SK-N-SH treated with all-trans-retinoic acid at 6 μM for 48 hours (cell line): ENCODE results near the gene KDM4C.

Source experiments
- ATAC-seq: fragments of 200-7000 bp; cut with Tn5 transposase; 3 replicates; pipeline ENCODE4 v1.9.1; 2020; ENCODE audit warnings: mild to moderate bottlenecking, moderate library complexity
- ARNTL ChIP-seq: fragments of 450-650 bp; formaldehyde crosslinking; IDR thresholded peaks from 2 replicates; pipeline ENCODE4 v1.5.0; 2020; ENCODE audit warnings: low read depth, mild to moderate bottlenecking, moderate library complexity, borderline replicate concordance
- BACH2 ChIP-seq: fragments of 250-450 bp; sonication (Bioruptor Pico); IDR thresholded peaks from 2 replicates; pipeline ENCODE4 v1.9.0; 2021; ENCODE audit warnings: mild to moderate bottlenecking, borderline replicate concordance
- CSDC2 ChIP-seq: fragments of 250-450 bp; sonication (Bioruptor Pico); IDR thresholded peaks from 2 replicates; pipeline ENCODE4 v1.5.0; 2020; ENCODE audit warnings: mild to moderate bottlenecking, moderate library complexity
- ESRRG ChIP-seq: fragments of 250-450 bp; sonication (Bioruptor Pico); IDR thresholded peaks from 2 replicates; pipeline ENCODE4 v1.6.1; 2021; ENCODE audit warnings: mild to moderate bottlenecking
- GLIS3 ChIP-seq: fragments of 250-450 bp; sonication (Bioruptor Pico); IDR thresholded peaks from 2 replicates; pipeline ENCODE4 v1.5.0; 2020; ENCODE audit warnings: mild to moderate bottlenecking, moderate library complexity
- ISL1 ChIP-seq: fragments of 250-450 bp; sonication (Bioruptor Pico); IDR thresholded peaks from 2 replicates; pipeline ENCODE4 v2.1.2; 2022; ENCODE audit warnings: mild to moderate bottlenecking, moderate library complexity
- OSR1 ChIP-seq: fragments of 250-450 bp; sonication (Bioruptor Pico); IDR thresholded peaks from 2 replicates; pipeline ENCODE4 v1.8.0; 2022; ENCODE audit warnings: moderate library complexity, mild to moderate bottlenecking, inconsistent platforms
- PPARA ChIP-seq: fragments of 250-450 bp; sonication (Bioruptor Pico); IDR thresholded peaks from 2 replicates; pipeline ENCODE4 v1.5.0; 2020; ENCODE audit warnings: mild to moderate bottlenecking, borderline replicate concordance
- RARB ChIP-seq: fragments of 250-450 bp; sonication (Bioruptor Pico); IDR thresholded peaks from 2 replicates; pipeline ENCODE4 v1.8.0; 2021; ENCODE audit warnings: mild to moderate bottlenecking, moderate library complexity
- SNAI2 ChIP-seq: fragments of 250-450 bp; sonication (Bioruptor Pico); IDR thresholded peaks from 2 replicates; pipeline ENCODE4 v1.5.0; 2020; ENCODE audit warnings: mild to moderate bottlenecking, moderate library complexity
- TCF4 ChIP-seq: fragments of 250-450 bp; sonication (Bioruptor Pico); IDR thresholded peaks from 2 replicates; pipeline ENCODE4 v1.8.0; 2021; ENCODE audit warnings: mild to moderate bottlenecking, moderate library complexity, borderline replicate concordance
- TOX ChIP-seq: fragments of 250-450 bp; sonication (Bioruptor Pico); IDR thresholded peaks from 2 replicates; pipeline ENCODE4 v1.8.0; 2021; ENCODE audit warnings: mild to moderate bottlenecking, moderate library complexity, borderline replicate concordance
- ZFP3 ChIP-seq: fragments of 250-450 bp; sonication (Bioruptor Pico); IDR thresholded peaks from 2 replicates; pipeline ENCODE4 v1.5.0; 2020; ENCODE audit warnings: mild to moderate bottlenecking, moderate library complexity
- ZFP30 ChIP-seq: fragments of 450-650 bp; formaldehyde crosslinking; IDR thresholded peaks from 2 replicates; pipeline ENCODE4 v1.5.0; 2022; ENCODE audit warnings: mild to moderate bottlenecking, moderate library complexity
- ZNF565 ChIP-seq: fragments of 450-650 bp; formaldehyde crosslinking; conservative IDR thresholded peaks from 2 replicates; pipeline ENCODE4 v1.5.0; 2020; ENCODE audit warnings: low read depth, mild to moderate bottlenecking, moderate library complexity
- ZNF70 ChIP-seq: fragments of 450-650 bp; formaldehyde crosslinking; IDR thresholded peaks from 2 replicates; pipeline ENCODE4 v1.5.0; 2020; ENCODE audit warnings: mild to moderate bottlenecking, moderate library complexity
- ZNF8 ChIP-seq: fragments of 450-650 bp; formaldehyde crosslinking; IDR thresholded peaks from 2 replicates; pipeline ENCODE4 v1.5.0; 2020; ENCODE audit warnings: mild to moderate bottlenecking, moderate library complexity
- TF ChIP-seq, protein P1 (sequence below): fragments of 250-450 bp; sonication (Bioruptor Pico); IDR thresholded peaks from 2 replicates; pipeline ENCODE4 v1.8.0; 2021; ENCODE audit warnings: low read depth, mild to moderate bottlenecking, moderate library complexity, borderline replicate concordance
- TF ChIP-seq, protein P2 (sequence below): fragments of 250-450 bp; sonication (Bioruptor Pico); IDR thresholded peaks from 2 replicates; pipeline ENCODE4 v1.5.1; 2021; ENCODE audit warnings: mild to moderate bottlenecking, moderate library complexity
- TF ChIP-seq, protein P3 (sequence below): fragments of 250-450 bp; sonication (Bioruptor Pico); IDR thresholded peaks from 2 replicates; pipeline ENCODE4 v1.5.0; 2020; ENCODE audit warnings: mild to moderate bottlenecking, moderate library complexity
- TF ChIP-seq, protein P4 (sequence below): fragments of 250-450 bp; sonication (Bioruptor Pico); IDR thresholded peaks from 2 replicates; pipeline ENCODE4 v1.8.0; 2020; ENCODE audit warnings: mild to moderate bottlenecking, moderate library complexity, borderline replicate concordance
- TF ChIP-seq, protein P5 (sequence below): fragments of 250-450 bp; sonication (Bioruptor Pico); IDR thresholded peaks from 2 replicates; pipeline ENCODE4 v1.5.1; 2020; ENCODE audit warnings: low read depth, mild to moderate bottlenecking, moderate library complexity

The KDM4C gene

DNA sequence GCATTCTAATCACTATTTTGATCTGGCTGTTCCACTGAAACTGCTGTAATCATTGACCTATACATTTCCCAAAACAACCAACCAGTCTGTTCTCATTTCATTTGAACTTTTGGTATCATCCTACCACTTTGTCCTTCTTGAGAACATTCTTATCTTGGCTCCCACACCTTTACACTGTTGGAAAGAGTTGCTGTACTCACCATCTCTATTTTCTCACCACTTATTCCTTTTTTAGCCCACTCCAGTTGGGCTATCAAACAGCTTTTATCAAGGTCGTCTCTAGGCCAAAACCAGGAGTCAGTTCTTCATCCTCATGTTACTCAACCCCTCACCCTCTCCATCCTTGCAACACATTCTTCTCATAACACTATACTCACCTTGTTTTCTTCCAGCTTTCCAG lies 170.1 kb downstream of the KDM4C start:
- no peak for ATAC-seq
- TF ChIP-seq ISL1 (no peak), ZNF565 (CRISPR knock-in tag) (no peak), TOX (CRISPR knock-in tag) (no peak), SNAI2 (CRISPR knock-in tag) (no peak), ZNF8 (no peak), ARNTL (no peak), ESRRG (CRISPR knock-in tag) (no peak), CSDC2 (CRISPR knock-in tag) (no peak)
- TF ChIP-seq, protein P1, sequence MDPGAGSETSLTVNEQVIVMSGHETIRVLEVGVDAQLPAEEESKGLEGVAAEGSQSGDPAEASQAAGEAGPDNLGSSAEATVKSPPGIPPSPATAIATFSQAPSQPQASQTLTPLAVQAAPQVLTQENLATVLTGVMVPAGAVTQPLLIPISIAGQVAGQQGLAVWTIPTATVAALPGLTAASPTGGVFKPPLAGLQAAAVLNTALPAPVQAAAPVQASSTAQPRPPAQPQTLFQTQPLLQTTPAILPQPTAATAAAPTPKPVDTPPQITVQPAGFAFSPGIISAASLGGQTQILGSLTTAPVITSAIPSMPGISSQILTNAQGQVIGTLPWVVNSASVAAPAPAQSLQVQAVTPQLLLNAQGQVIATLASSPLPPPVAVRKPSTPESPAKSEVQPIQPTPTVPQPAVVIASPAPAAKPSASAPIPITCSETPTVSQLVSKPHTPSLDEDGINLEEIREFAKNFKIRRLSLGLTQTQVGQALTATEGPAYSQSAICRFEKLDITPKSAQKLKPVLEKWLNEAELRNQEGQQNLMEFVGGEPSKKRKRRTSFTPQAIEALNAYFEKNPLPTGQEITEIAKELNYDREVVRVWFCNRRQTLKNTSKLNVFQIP: no peak
- TF ChIP-seq, protein P2, sequence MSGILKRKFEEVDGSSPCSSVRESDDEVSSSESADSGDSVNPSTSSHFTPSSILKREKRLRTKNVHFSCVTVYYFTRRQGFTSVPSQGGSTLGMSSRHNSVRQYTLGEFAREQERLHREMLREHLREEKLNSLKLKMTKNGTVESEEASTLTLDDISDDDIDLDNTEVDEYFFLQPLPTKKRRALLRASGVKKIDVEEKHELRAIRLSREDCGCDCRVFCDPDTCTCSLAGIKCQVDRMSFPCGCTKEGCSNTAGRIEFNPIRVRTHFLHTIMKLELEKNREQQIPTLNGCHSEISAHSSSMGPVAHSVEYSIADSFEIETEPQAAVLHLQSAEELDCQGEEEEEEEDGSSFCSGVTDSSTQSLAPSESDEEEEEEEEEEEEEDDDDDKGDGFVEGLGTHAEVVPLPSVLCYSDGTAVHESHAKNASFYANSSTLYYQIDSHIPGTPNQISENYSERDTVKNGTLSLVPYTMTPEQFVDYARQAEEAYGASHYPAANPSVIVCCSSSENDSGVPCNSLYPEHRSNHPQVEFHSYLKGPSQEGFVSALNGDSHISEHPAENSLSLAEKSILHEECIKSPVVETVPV (CRISPR knock-in tag): no peak
- TF ChIP-seq, all 23 proteins: peak for 0

DNA sequence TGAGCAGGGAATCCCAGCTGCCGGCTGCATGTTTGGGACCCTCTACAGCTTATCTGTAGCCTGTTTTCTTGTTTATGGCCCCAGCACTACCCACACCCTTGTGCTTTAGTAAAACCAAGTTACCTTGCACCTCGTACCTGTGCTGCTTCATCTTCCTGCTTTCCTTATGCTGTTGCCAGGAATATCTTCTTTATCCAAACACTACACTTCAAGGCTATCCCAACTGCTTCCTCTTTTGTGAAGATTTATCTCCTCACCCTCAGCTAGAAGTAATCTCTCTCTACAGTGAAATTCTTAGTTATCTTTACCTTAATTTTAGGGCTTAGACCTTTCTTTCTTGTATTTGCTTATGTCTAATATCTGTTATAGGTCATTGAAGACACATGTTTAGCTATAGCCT lies 171.1 kb downstream of the KDM4C start:
- no peak for ATAC-seq
- TF ChIP-seq PPARA (CRISPR knock-in tag) (no peak), ZFP30 (CRISPR knock-in tag) (no peak), BACH2 (CRISPR knock-in tag) (no peak), ZNF8 (no peak), ARNTL (no peak), OSR1 (CRISPR knock-in tag) (no peak), CSDC2 (CRISPR knock-in tag) (no peak), SNAI2 (CRISPR knock-in tag) (no peak), ESRRG (CRISPR knock-in tag) (no peak), ZNF70 (CRISPR knock-in tag) (no peak), GLIS3 (CRISPR knock-in tag) (no peak)
- TF ChIP-seq, protein P3, sequence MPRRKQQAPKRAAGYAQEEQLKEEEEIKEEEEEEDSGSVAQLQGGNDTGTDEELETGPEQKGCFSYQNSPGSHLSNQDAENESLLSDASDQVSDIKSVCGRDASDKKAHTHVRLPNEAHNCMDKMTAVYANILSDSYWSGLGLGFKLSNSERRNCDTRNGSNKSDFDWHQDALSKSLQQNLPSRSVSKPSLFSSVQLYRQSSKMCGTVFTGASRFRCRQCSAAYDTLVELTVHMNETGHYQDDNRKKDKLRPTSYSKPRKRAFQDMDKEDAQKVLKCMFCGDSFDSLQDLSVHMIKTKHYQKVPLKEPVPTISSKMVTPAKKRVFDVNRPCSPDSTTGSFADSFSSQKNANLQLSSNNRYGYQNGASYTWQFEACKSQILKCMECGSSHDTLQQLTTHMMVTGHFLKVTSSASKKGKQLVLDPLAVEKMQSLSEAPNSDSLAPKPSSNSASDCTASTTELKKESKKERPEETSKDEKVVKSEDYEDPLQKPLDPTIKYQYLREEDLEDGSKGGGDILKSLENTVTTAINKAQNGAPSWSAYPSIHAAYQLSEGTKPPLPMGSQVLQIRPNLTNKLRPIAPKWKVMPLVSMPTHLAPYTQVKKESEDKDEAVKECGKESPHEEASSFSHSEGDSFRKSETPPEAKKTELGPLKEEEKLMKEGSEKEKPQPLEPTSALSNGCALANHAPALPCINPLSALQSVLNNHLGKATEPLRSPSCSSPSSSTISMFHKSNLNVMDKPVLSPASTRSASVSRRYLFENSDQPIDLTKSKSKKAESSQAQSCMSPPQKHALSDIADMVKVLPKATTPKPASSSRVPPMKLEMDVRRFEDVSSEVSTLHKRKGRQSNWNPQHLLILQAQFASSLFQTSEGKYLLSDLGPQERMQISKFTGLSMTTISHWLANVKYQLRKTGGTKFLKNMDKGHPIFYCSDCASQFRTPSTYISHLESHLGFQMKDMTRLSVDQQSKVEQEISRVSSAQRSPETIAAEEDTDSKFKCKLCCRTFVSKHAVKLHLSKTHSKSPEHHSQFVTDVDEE (CRISPR knock-in tag): no peak
- TF ChIP-seq, protein P4, sequence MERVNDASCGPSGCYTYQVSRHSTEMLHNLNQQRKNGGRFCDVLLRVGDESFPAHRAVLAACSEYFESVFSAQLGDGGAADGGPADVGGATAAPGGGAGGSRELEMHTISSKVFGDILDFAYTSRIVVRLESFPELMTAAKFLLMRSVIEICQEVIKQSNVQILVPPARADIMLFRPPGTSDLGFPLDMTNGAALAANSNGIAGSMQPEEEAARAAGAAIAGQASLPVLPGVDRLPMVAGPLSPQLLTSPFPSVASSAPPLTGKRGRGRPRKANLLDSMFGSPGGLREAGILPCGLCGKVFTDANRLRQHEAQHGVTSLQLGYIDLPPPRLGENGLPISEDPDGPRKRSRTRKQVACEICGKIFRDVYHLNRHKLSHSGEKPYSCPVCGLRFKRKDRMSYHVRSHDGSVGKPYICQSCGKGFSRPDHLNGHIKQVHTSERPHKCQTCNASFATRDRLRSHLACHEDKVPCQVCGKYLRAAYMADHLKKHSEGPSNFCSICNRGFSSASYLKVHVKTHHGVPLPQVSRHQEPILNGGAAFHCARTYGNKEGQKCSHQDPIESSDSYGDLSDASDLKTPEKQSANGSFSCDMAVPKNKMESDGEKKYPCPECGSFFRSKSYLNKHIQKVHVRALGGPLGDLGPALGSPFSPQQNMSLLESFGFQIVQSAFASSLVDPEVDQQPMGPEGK (CRISPR knock-in tag): no peak
- TF ChIP-seq, protein P1: no peak

DNA sequence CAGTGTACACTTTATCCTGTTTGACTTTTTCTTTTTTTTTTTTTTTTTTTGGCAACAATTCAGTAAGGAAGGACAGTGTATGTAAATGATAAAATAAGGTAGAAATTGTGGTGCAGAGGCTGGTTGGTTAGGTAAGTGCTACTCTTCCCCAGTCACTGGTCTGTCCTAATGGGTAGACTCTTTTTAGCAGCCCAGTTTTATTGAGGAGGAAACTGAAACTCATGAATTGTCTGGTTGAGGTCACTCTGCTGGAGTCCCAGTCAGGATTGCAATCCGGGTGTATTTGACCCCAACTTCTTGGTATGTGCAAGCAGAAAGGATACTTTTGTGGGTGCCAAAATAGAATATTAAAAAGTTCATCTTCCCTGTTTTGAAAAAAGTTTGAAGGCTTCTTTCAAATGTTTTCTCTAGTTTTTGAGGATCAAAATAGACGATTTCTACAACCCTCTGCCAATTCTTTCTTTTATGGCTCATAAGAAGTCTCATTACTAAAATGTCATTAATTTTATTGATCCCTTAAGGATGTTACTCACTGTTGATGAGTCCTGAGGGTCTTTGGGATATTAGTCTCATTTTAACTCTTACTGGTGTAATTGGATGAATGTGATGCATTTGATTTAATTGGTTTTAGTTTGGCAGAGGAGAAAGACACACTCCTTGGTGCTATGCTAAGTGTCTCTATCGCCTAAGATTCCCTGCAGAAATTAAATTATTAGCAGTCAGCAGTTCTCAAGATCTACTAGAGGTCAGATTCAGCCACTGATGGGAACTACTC lies 171.9 kb downstream of the KDM4C start:
- no peak for ATAC-seq
- TF ChIP-seq TCF4: no peak
- TF ChIP-seq, protein P1: no peak
- TF ChIP-seq, protein P5, sequence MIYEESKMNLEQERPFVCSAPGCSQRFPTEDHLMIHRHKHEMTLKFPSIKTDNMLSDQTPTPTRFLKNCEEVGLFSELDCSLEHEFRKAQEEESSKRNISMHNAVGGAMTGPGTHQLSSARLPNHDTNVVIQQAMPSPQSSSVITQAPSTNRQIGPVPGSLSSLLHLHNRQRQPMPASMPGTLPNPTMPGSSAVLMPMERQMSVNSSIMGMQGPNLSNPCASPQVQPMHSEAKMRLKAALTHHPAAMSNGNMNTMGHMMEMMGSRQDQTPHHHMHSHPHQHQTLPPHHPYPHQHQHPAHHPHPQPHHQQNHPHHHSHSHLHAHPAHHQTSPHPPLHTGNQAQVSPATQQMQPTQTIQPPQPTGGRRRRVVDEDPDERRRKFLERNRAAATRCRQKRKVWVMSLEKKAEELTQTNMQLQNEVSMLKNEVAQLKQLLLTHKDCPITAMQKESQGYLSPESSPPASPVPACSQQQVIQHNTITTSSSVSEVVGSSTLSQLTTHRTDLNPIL (CRISPR knock-in tag): no peak
- TF ChIP-seq, protein P2 (CRISPR knock-in tag): no peak
- no peak for TF ChIP-seq ZFP3
- TF ChIP-seq ESRRG (CRISPR knock-in tag): no peak
- TF ChIP-seq ISL1: no peak
- no peak for TF ChIP-seq GLIS3 (CRISPR knock-in tag)
- no peak for TF ChIP-seq OSR1 (CRISPR knock-in tag)
- TF ChIP-seq SNAI2 (CRISPR knock-in tag): no peak
- TF ChIP-seq CSDC2 (CRISPR knock-in tag): no peak
- TF ChIP-seq ZFP30 (CRISPR knock-in tag): no peak
- TF ChIP-seq ZNF565 (CRISPR knock-in tag): no peak
- TF ChIP-seq TOX (CRISPR knock-in tag): no peak
- no peak for TF ChIP-seq BACH2 (CRISPR knock-in tag)
- TF ChIP-seq RARB (CRISPR knock-in tag): no peak
